HG02642 (cell line): ENCODE data around the gene PROC.
A peak's percentile ranks its signal among the peaks of the same experiment; 100 is the strongest.

Experiments
- ATAC-seq: cut with Tn5 transposase; IDR thresholded peaks from one replicate; pipeline ENCODE4 v1.9.1; 2021; ENCODE audit warnings: mild to moderate bottlenecking; ENCODE audit not compliant: unreplicated experiment, poor library complexity

Gene PROC

DNA sequence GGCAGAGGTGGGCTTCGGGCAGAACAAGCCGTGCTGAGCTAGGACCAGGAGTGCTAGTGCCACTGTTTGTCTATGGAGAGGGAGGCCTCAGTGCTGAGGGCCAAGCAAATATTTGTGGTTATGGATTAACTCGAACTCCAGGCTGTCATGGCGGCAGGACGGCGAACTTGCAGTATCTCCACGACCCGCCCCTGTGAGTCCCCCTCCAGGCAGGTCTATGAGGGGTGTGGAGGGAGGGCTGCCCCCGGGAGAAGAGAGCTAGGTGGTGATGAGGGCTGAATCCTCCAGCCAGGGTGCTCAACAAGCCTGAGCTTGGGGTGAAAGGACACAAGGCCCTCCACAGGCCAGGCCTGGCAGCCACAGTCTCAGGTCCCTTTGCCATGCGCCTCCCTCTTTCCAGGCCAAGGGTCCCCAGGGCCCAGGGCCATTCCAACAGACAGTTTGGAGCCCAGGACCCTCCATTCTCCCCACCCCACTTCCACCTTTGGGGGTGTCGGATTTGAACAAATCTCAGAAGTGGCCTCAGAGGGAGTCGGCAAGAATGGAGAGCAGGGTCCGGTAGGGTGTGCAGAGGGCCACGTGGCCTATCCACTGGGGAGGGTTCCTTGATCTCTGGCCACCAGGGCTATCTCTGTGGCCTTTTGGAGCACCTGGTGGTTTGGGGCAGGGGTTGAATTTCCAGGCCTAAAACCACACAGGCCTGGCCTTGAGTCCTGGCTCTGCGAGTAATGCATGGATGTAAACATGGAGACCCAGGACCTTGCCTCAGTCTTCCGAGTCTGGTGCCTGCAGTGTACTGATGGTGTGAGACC is at the start of gene PROC:
PROC (plus strand) TSS at position 128 of the 812 bp plus-strand sequence. CDS start 1,516 bp downstream, outside the sequence.
- no peak for ATAC-seq

DNA sequence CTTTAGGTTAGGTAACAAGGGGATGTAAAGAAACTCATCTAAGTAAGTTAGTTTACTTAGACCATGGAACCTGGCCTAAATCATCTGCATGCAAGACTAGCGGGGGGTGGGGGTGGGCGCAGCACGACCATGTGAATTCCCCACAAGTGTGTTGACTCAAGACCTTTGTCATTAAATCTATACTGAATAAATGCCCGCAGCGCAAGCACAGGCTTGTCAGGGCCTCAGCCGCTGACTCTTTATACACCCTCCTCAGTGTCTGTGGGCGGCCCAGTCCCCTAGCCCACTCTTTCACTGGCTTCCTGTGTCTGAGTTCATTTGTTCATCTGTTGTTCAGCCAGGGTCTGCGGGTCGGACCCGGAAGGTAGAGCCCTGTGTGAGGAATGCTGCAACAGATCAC is 48.2 kb upstream of the PROC start:
- ATAC-seq, result no peak

DNA sequence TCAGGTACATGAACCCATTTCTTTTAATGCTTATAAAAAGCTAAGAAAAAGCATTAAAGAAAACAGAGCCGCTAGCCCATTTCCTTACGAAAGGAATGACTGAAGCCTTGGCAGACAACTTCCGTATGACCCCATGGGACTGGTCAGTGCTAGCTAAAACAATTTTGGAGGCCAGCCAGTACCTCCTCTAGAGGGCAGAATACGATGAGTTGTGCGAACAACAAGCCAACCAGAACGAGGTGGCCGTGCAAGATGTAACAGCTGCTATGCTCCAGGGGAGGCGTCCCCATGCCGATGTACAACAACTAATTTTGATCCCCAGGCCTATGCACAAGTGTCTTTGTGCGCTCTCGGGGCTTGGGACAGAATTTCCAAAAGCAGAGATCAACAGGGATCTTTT is 47.2 kb upstream of the PROC start:
- no peak for ATAC-seq

DNA sequence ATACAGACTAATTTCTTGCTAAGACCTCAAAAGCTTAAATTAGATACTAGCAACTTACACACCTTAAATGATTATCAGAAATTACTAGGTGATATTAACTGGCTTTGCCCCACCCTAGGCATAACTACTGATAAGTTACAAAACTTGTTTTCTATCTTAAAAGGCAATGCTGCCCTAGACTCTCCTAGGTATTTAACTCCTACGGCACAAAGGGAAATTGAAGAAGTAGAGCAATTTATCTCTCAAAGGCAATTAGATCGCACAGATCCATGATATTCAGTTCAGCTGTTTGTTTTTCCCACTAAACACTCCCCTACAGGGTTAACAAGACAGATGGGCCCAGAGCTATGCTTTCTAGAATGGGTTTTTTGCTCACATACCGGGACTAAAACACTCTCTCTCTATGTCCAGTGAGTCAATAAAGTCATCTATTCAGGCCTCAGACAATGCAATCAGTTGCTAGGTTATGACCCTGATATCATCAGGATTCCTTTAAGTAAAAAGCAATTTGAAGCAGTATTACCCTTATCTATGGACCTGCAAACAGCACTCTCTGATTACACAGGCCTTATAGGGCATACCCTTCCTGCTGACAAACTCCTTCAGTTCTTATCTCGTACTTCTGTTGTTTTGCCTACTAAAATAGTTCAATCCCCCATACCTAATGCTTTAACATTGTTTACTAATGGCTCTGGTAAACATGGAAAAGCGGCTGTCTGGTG is 44.7 kb upstream of the PROC start:
- ATAC-seq, result no peak

DNA sequence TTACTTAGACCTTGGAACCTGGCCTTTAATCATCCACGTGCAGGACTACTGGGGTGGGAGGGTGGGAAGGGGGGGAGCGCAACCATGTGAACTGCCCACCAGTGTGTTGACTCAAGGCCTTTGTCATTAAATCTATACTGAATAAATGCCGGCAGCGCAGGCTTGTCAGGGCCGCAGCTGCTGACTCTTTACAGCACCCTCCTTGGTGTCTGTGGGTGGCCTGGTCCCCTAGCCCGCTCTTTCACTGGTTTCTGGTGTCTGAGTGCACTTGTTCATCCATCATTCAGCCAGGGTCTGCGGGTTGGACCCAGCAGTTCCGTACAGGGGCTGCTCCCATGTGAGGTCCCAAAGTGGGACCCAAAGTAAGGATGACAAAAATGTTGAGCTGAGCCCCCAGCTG is 42.0 kb upstream of the PROC start:
- no peak for ATAC-seq

DNA sequence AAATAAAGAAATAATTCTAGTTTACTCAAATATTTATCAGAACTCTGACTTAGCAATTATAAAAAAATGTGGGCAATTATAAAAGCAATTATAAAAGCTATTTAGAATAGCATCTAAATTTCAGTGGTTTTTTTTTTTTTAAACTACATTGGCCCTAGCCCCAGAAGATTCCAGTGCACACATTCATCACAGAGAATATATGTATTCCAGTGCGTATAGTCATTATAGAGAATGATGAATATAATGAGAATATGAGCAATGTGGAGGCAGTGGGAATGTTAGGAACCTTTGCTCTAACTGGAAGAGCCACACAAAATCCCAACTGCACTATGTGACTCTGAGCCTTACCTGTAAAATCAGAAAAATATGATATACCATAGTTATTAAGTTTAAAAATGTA is 41.0 kb upstream of the PROC start:
- no peak for ATAC-seq

DNA sequence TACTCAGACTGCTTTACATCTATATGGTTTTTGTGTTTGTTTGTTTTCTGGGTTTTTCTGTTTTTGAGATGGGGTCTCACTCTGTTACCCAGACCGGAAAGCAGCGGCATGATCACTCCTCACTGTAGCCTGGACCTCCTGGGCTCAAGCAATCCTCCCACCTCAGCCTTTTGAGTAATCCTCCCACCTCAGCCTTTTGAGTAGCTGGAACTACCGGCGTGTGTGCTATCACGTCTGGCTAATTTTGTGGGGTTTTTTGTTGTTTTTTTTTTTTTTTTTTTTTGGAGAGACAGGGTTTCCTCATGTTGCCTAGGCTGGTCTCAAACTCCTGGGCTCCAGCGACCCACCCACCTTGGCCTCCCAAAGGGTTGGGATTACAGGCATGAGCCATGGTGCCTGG is 39.5 kb upstream of the PROC start:
- ATAC-seq, result no peak

DNA sequence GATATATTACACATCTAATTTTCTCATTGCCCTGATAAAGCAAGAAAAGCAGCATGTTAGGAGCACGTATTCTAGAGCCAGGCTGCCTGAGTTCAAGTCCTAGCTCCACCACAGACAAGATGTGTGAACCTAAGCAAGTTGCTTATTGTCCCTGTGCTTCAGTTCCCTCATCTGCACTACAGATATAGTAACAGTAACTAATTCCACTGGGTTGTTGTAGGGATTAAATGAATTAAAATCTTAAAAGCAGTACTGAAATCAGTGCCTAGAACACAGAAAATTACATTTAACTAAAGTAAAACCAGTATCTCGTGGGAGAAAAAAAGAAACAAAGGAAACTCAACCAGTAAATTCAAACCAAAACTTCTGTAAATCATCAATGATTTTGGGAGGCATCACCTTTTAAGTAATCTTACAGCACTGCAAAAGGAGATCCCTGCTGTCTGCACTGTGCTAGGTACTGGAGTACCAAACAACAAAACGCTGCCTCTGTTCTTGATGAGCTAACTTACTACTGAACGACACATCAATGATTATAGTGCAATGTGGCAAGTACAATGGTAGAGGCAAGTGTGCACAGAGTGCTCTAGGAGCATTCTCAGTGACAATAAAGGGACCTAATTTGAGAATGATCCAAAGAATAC is 38.4 kb upstream of the PROC start:
- ATAC-seq, result no peak

DNA sequence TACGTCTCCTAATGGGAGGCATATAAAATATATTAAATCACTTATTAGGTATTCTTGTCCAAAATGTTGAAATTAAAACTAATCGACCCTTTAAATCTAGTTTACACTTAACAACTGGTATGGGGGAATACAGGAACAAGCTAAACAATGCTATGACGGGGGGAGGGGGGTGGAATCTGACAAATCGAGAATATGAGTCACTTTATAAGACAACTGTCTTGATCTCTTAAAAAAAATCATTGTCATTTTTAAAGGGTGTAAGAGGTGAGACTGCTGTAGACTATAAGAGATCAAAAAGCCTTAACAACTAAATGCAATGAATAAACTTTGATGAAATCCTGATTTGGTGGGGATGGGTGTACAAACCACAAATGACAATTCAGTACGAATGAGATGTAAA is 36.5 kb upstream of the PROC start:
- ATAC-seq, result no peak

DNA sequence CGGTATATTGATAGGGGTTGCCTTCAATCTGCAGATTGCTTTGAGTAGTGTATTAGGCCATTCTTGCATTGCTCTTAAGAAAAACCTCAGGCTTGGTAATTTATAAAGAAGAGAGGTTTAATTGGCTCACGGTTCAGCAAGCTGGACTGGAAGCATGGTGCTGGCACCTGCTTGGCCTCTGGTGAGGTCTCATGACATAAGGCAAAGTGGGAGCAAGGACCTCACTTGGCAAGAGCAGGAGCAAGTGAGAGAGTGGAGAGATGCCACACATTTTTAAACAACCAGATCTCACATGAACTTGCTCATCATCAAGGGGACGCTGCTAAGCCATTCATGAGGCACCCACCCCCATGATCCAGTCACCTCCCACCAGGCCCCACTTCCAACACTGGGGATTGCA is 35.4 kb upstream of the PROC start:
- ATAC-seq, result no peak

DNA sequence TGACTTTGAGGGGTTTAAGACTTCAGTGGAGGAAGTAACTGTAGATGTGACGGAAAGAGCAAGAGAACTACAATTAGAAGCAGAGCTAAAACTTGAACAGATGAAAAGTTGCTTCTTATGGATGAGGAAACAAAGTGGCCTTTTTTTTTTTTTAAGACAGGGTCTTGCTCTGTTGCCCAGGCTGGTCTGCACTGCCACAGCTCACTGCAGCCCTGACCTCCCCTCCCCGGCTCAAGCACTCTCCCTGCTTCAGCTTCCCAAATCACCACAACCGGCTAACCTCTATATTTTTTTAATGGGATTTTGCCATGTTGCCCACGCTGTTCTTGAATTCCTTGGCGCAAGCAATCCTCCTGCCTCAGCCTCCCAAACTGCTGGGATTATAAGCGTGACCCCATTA is 33.7 kb upstream of the PROC start:
- ATAC-seq, result no peak

DNA sequence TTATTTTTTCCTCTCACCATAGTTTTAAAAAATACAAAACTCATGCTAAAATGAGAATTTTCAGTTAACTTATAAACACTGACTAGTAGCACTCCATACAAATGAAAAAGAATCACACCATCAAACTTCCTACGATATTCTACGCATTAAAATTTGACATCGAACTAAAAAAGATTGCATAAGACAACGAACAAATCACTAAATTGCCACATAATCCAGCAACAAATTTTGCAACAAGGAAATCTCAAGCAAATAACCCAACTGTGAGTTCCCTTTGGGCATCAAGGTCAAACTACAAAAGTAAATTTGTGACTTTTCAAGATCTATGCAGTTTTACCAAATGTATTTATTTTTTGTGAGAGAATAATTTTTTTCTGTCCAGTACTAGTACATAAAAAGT is 32.0 kb upstream of the PROC start:
- ATAC-seq, result no peak

DNA sequence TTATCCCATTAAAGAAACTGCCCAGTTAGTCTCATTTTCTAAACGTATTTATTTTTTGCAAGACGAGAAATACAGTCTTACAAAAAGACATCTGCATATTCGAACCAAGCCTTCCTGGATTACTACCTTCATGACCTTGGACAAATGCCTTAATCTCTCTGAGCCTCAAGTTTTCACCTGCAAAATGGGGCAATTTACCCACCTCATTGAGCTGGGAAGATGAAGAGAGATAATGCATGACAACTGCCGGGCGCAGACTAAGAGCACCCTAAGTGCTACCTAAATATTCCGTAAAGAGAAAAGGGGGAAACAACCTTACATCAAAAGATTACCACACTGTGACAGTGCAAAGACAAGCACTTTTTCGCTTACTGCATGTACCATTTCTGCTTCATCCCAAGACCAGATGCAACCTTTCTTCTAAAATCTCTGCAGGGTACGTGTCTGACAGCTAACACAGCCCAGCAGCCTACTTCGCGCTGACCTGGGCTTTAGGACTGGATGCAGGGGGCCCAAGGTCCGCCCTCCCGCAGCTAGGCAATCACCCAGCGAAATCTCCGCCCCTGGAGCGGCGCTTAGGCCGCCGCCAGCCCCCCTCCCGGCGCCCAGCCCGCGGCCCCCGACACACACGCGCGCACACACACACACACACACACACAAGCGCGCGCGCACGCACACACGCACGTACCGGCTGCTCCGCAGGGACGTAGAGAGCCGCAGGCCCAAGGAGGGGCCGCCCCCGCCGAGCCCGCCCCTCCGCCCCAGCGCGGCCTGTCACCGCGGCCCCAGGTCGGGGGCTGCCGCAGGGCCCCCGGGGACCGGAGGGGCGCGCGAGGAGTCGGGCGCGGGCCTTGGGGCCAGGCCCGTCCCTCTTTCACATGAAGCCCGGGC is 31.2 kb upstream of the PROC start:
- ATAC-seq, result peak; percentile 73

DNA sequence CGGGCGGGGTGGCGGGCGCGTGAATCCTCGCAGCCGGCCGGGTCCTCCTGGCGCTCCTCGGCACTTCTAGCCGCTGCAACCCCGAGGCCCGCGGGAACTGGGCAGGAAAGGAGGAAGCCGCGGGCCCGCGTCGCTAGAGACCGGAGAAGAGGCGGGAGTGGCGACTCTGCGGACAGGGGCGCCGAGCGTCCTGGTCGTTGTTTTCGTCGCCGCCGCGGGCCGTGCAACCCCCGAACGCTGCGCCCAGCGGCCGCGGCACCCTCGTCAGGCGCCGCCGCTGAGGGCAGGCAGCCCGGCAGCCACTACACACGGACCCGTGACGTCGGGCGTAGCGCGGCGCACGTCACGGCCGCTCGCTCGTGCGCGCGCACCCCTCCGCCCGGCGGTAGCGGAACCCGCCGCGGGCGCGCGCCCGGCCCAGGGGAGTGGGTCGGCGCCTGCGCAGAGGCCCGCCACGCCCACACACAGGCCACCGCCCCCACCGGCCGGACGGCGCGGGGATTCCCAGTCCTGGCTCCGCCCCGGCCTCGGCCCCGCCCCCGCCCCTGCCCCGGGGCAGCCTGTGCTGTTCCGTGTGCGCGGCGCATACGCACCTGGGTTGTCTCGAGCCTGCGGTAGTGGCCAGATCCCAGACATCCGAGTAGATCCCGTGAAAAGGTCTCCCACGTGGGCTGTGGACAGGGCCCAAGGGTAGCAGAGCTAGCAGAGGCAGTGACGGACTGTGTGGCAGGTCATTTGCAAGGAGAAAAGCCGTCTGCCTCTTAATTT is 30.4 kb upstream of the PROC start, which contains the start of gene MAP3K2:
MAP3K2 (minus strand) TSS at position 321 of the 768 bp plus-strand sequence. CDS start 44,846 bp downstream, outside the sequence.
- peak; percentile 86 for ATAC-seq

DNA sequence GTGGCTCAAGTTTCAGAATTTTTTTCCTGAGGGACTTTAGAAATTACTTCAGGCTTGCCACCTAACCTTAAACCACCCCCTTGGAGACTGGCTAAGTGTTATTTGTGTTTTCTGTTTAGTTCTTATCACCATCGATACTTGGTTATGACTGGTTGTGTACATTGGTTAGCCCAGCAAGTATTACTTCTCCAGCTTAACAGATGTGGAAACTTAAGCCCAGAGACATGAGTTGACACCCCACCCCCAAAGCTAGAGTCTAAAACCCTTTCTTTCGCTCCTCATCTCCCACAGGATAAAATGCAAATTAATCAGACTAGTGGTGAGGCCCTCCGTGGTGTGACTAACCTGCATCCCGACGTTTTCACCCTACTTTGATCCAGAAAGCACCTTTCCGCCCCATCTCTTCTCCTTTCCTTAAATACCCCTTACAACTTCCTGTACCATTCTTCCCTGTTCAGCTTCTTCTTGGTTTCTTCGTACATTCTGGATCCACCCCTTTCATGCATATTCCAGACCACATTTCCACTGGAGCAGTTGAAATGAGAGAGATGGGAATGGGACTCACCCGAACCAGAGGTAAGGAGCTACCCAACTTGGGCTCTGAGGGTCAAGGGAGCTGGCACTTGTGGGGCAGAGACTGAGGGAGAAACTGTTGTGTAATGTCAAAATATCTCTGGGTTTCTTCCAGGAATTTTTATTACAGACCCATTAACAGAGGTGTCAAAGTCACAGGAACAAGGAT is 29.6 kb upstream of the PROC start:
- peak; percentile 5 for ATAC-seq

DNA sequence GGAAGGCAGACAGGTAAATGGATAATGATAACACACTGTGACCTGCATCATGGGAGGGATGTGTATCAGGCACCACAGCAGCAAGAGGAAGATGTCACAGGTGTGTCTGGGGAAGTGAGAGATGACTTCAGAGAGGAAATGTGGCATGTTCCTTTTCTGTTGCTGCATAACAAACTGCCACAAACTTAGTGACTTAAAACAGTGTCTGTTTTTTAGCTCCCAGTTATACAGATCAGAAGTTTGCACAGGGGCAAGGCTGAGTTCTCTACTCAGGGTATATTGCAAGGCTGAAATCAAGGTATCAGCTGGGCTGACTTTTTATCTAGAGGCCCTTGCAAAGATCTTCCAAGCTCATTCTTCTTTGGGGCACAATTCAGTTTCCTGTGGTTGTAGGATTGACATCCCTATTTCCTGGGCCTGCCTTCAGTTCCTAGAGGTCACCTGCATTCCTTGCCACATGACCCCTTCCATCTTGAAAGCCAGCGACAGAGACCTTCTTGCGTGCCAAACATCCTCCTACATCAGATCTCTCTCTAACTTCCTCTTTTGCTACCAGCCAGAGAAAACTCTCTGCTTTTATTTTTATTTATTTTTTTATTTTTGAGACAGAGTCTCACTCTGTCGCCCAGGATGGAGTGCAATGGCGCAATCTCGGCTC is 28.3 kb upstream of the PROC start:
- ATAC-seq, result no peak

DNA sequence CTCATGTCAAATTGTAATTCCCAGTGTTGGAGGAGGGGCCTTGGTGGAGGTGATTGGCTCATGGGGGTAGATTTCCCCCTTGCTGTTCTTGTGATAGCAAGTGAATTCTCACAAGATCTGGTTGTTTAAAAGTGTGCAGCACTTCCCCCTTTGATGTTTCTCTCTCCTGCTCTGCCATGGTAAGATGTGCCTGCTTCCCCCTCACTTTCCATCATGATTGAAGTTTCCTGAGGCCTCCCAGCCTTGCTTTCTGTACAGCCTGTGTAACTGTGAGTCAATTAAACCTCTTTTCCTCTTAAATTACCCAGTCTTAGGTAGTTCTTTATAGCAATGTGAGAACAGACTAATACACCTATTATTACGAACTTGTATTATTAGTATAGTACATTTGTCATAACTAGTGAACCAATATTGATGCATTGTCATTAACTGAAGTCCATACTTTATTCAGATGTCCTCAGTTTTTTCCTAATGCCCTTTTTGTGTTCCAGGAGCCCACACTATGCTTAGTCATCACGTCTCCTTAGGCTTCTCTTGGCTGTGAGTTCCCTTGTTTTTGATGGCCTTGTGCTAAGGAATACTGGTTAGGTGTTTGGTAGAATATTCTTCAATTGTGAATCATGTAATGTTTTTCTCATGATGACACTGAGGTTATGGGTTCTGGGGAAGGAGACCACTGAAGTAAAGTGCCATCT is 25.9 kb upstream of the PROC start:
- ATAC-seq, result no peak
